Cerebellar cortex (tissue), 1 donor: ENCODE data around the gene FEM1B.
"Not testable (repeated sequence)": the region's sequence is repeated elsewhere in the genome, so short reads cannot be mapped to it uniquely, and the experiment has no call there.

Experiments
- DNase-seq: peaks from one replicate; pipeline ENCODE4 v3.0.0-alpha.2; 2015; ENCODE audit warnings: low spot score

Gene FEM1B

GRCh38 chr15:68277603-68278344 is at the start of gene FEM1B:
Gene FEM1B, plus strand, starts transcription at chr15:68277745. Its CDS starts 673 bp downstream, at chr15:68278418.
- DNase-seq = peak; percentile 92

- no peak for DNase-seq
These were observed 49.2 kb upstream of the FEM1B start for GRCh38 chr15:68228143-68228970.

- no peak for DNase-seq
These were observed 48.6 kb upstream of the FEM1B start for GRCh38 chr15:68228971-68229385.

- peak; percentile 76 for DNase-seq
These were observed 48.0 kb upstream of the FEM1B start, which contains the start of gene CLN6 for GRCh38 chr15:68229386-68230156. Gene CLN6, minus strand, starts transcription at chr15:68229728. Its CDS starts 144 bp downstream, at chr15:68229584.

GRCh38 chr15:68230157-68231100 is 47.1 kb upstream of the FEM1B start:
- DNase-seq = no peak

GRCh38 chr15:68231102-68231818 is 46.3 kb upstream of the FEM1B start:
- no peak for DNase-seq

- no peak for DNase-seq
These were observed 45.1 kb upstream of the FEM1B start for GRCh38 chr15:68232449-68232848.

GRCh38 chr15:68232937-68233336 is 44.6 kb upstream of the FEM1B start:
- no peak for DNase-seq

- DNase-seq = no peak
These were observed 43.5 kb upstream of the FEM1B start for GRCh38 chr15:68234060-68234459.

- not testable (repeated sequence) for DNase-seq
These were observed 43.0 kb upstream of the FEM1B start for GRCh38 chr15:68234520-68234919.

GRCh38 chr15:68235022-68235421 is 42.5 kb upstream of the FEM1B start:
- DNase-seq = no peak

- DNase-seq = no peak
These were observed 38.5 kb upstream of the FEM1B start for GRCh38 chr15:68239025-68239424.

GRCh38 chr15:68241088-68241935 is 36.2 kb upstream of the FEM1B start:
- DNase-seq = no peak

- no peak for DNase-seq
These were observed 33.3 kb upstream of the FEM1B start for GRCh38 chr15:68244235-68244634.

- DNase-seq = no peak
These were observed 28.4 kb upstream of the FEM1B start for GRCh38 chr15:68249058-68249713.

- peak; percentile 88 for DNase-seq
These were observed 24.5 kb upstream of the FEM1B start for GRCh38 chr15:68252925-68253534.

GRCh38 chr15:68256675-68257450 is 20.7 kb upstream of the FEM1B start:
- peak; percentile 85 for DNase-seq

- DNase-seq = no peak
These were observed 18.9 kb upstream of the FEM1B start for GRCh38 chr15:68258692-68259091.
